ENCODE results near the gene OR2V1.

The OR2V1 gene

DNA sequence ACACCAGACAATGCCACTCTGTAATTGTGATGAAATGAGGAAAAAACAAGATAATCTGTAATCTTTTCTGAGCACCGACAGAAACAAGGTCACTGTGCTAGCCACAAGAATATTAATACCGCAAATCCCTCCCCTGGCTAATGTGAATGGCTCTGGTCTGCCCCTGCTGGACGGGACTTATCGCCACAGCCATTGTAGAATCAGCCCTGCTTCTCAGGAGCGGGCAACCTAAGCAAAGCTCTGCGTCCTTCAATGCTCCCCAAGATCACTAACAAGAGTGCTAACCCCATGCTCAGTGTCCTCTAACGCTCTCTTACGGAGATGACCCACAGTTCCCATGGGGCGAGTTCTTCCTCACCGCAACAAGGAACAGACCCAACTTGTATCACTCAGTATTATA, 42.7 kb downstream of the OR2V1 start:
- no peaks in the 10 kb centered on the region for H3K36me3 ChIP-seq (ENCODE audit: control insufficient read depth, insufficient read depth, low read length)
- no peak overlapping the region for H3K27ac ChIP-seq (ENCODE audit: low read length)
- H3K4me3 ChIP-seq (ENCODE audit: low read length), result no peak overlapping the region
- no peaks in the 10 kb centered on the region; the same call in 1 of the 2 replicates for H3K27me3 ChIP-seq (ENCODE audit: control insufficient read depth, insufficient read depth, low read length)
- no peaks in the 10 kb centered on the region for H3K9me3 ChIP-seq (ENCODE audit: control insufficient read depth, insufficient read depth, low read length)
- DNase-seq (ENCODE audit: low read depth, low spot score), result no peak
- no CpG with 5 or more reads among the region's 10 CpGs for WGBS (ENCODE audit: insufficient coverage, insufficient read length)
- H3K4me1 ChIP-seq (ENCODE audit: control insufficient read depth, insufficient read depth, low read length), result peaks cover 2% of the 10 kb centered on the region; the same call in 1 of the 2 replicates

- Histone ChIP-seq H3K4me1 (ENCODE audit: control insufficient read depth, insufficient read depth, low read length) (peaks cover 2% of the 10 kb centered on the region; the same call in 1 of the 2 replicates), H3K36me3 (ENCODE audit: control insufficient read depth, insufficient read depth, low read length) (no peaks in the 10 kb centered on the region), H3K27me3 (ENCODE audit: control insufficient read depth, insufficient read depth, low read length) (no peaks in the 10 kb centered on the region; the same call in 1 of the 2 replicates), H3K9me3 (ENCODE audit: control insufficient read depth, insufficient read depth, low read length) (no peaks in the 10 kb centered on the region), H3K4me3 (ENCODE audit: low read length) (no peak overlapping the region), H3K27ac (ENCODE audit: low read length) (no peak overlapping the region)
- no CpG with 5 or more reads among the region's 10 CpGs for WGBS (ENCODE audit: insufficient coverage, insufficient read length)
- no peak for DNase-seq (ENCODE audit: low read depth, low spot score)
These were observed 43.7 kb downstream of the OR2V1 start for GRCh38 chr5:181087309-181087708.

- WGBS (ENCODE audit: insufficient coverage, insufficient read length), result no CpG with 5 or more reads among the region's 7 CpGs
These were observed 44.1 kb downstream of the OR2V1 start for GRCh38 chr5:181086884-181087205.

GRCh38 chr5:181086026-181086883, 44.7 kb downstream of the OR2V1 start:
- H3K27ac ChIP-seq (ENCODE audit: low read length), result no peak overlapping the region
- no peak for DNase-seq (ENCODE audit: low read depth, low spot score)
- no peaks in the 10 kb centered on the region for H3K36me3 ChIP-seq (ENCODE audit: control insufficient read depth, insufficient read depth, low read length)
- H3K4me1 ChIP-seq (ENCODE audit: control insufficient read depth, insufficient read depth, low read length), result peaks cover 2% of the 10 kb centered on the region; the same call in 1 of the 2 replicates
- H3K4me3 ChIP-seq (ENCODE audit: low read length), result no peak overlapping the region
- WGBS (ENCODE audit: insufficient coverage, insufficient read length), result no CpG with 5 or more reads among the region's 17 CpGs
- H3K27me3 ChIP-seq (ENCODE audit: control insufficient read depth, insufficient read depth, low read length), result no peaks in the 10 kb centered on the region; the same call in 1 of the 2 replicates
- no peaks in the 10 kb centered on the region for H3K9me3 ChIP-seq (ENCODE audit: control insufficient read depth, insufficient read depth, low read length)

More at GRCh38 chr5:181086884-181087205, 44.1 kb downstream of the OR2V1 start:
- Histone ChIP-seq H3K27ac (ENCODE audit: low read length) (no peak overlapping the region), H3K9me3 (ENCODE audit: control insufficient read depth, insufficient read depth, low read length) (no peaks in the 10 kb centered on the region), H3K27me3 (ENCODE audit: control insufficient read depth, insufficient read depth, low read length) (no peaks in the 10 kb centered on the region; the same call in 1 of the 2 replicates), H3K4me1 (ENCODE audit: control insufficient read depth, insufficient read depth, low read length) (peaks cover 2% of the 10 kb centered on the region; the same call in 1 of the 2 replicates), H3K4me3 (ENCODE audit: low read length) (no peak overlapping the region), H3K36me3 (ENCODE audit: control insufficient read depth, insufficient read depth, low read length) (no peaks in the 10 kb centered on the region)
- no peak for DNase-seq (ENCODE audit: low read depth, low spot score)

- Histone ChIP-seq H3K36me3 (ENCODE audit: control insufficient read depth, insufficient read depth, low read length) (no peaks in the 10 kb centered on the region), H3K27ac (ENCODE audit: low read length) (no peak overlapping the region), H3K4me1 (ENCODE audit: control insufficient read depth, insufficient read depth, low read length) (peaks cover 2% of the 10 kb centered on the region; the same call in 1 of the 2 replicates), H3K27me3 (ENCODE audit: control insufficient read depth, insufficient read depth, low read length) (no peaks in the 10 kb centered on the region; the same call in 1 of the 2 replicates), H3K9me3 (ENCODE audit: control insufficient read depth, insufficient read depth, low read length) (no peaks in the 10 kb centered on the region), H3K4me3 (ENCODE audit: low read length) (no peak overlapping the region)
- no peak for DNase-seq (ENCODE audit: low read depth, low spot score)
- WGBS (ENCODE audit: insufficient coverage, insufficient read length), result no CpG with 5 or more reads among the region's 18 CpGs
These were observed 46.3 kb downstream of the OR2V1 start for GRCh38 chr5:181084621-181085195.

- H3K27ac ChIP-seq (ENCODE audit: low read length), result no peak overlapping the region
- H3K9me3 ChIP-seq (ENCODE audit: control insufficient read depth, insufficient read depth, low read length), result no peaks in the 10 kb centered on the region
- H3K4me1 ChIP-seq (ENCODE audit: control insufficient read depth, insufficient read depth, low read length), result peaks cover 2% of the 10 kb centered on the region; the same call in 1 of the 2 replicates
- DNase-seq (ENCODE audit: low read depth, low spot score), result no peak
- no peak overlapping the region for H3K4me3 ChIP-seq (ENCODE audit: low read length)
- H3K36me3 ChIP-seq (ENCODE audit: control insufficient read depth, insufficient read depth, low read length), result no peaks in the 10 kb centered on the region
- no peaks in the 10 kb centered on the region; the same call in 1 of the 2 replicates for H3K27me3 ChIP-seq (ENCODE audit: control insufficient read depth, insufficient read depth, low read length)
These were observed 49.0 kb downstream of the OR2V1 start for GRCh38 chr5:181081989-181082388.

DNA sequence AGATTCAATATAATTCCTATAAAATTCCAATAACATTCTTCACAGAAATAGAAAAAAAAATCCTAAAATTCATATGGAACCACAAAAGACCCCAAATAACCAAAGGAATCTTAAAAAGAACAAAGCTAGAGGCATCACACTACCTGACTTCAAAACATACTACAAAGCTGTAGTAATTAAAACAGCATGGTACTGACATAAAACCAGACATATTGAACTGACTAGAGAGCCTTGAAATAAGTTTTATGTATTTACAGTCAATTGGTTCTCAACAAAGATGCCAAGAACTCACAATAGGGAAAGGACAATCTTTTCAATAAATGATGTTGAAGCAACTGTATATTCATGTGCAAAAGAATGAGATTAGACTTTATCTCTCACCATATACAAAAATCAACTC, 54.0 kb downstream of the OR2V1 start:
- no peak for DNase-seq (ENCODE audit: low read depth, low spot score)
- no peak overlapping the region for H3K4me3 ChIP-seq (ENCODE audit: low read length)
- H3K27ac ChIP-seq (ENCODE audit: low read length), result no peak overlapping the region
- no peaks in the 10 kb centered on the region; the same call in 1 of the 2 replicates for H3K9me3 ChIP-seq (ENCODE audit: control insufficient read depth, insufficient read depth, low read length)
- H3K4me1 ChIP-seq (ENCODE audit: control insufficient read depth, insufficient read depth, low read length), result no peaks in the 10 kb centered on the region
- no peaks in the 10 kb centered on the region for H3K27me3 ChIP-seq (ENCODE audit: control insufficient read depth, insufficient read depth, low read length)
- no peaks in the 10 kb centered on the region for H3K36me3 ChIP-seq (ENCODE audit: control insufficient read depth, insufficient read depth, low read length)
